Measurements from ENCODE around the gene KRTCAP2.

The KRTCAP2 gene

GRCh38 chr1:155127967-155128754 is 44.9 kb downstream of the KRTCAP2 start:
- peak overlapping the region; percentile 70 for H3K4me3 ChIP-seq (ENCODE audit: low read length)
- peak overlapping the region; percentile 70 for H3K27ac ChIP-seq (ENCODE audit: low read depth, low read length)
- peaks cover 6% of the 10 kb centered on the region for H3K27me3 ChIP-seq (ENCODE audit: control insufficient read depth, insufficient read depth, low read length)
- peak overlapping the region; percentile 82 for H3K9ac ChIP-seq (ENCODE audit: low read length)
- H3K4me1 ChIP-seq (ENCODE audit: control insufficient read depth, insufficient read depth, low read length) = peaks cover 19% of the 10 kb centered on the region
- H3K36me3 ChIP-seq (ENCODE audit: control insufficient read depth, insufficient read depth, low read length) = peaks cover 10% of the 10 kb centered on the region

DNA sequence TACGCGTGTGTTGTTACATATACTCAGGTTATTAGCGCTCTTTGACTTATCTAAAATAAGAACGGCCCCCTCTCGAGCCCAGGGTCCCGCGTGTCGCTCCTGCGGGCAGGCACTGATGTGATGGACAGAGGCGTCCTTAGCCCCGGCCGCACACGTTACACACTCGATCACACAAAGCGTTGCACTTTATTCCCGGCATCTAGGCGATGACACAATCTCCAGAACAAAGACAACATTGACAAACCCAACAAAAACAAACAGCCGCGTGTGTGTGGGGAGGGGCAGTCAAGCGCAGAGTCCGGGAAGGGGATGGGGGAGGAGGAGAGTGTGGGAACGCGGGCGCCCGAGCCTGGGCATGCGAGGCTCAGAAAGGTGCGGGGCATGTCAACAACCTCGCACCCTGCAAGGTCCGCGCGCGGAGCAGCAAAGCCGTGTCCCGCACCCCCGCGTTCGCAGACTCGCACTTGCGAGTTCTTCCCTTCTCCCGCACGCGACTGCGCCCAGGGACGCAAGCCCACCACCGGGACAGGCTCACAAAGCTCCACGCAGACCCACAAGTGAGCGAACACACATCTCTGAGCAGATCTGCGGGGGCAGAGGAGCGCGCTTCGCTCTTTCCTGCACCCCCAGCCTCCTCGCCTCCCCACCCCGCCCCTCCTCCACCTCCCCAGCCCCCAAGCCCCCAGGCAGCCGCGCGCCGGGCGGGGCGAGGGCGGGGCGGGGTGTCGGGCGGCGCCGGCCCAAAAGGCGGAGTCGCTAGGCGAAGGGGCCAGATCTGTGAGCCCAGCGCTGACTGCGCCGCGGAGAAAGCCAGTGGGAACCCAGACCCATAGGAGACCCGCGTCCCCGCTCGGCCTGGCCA is 45.8 kb downstream of the KRTCAP2 start, which contains the start of gene EFNA1:
Gene EFNA1 (plus strand): TSS at position 772 of the 862 bp plus-strand sequence. CDS start 102 bp downstream, outside the sequence.
- Histone ChIP-seq H3K27me3 (ENCODE audit: control insufficient read depth, insufficient read depth, low read length) (peaks cover 6% of the 10 kb centered on the region), H3K9ac (ENCODE audit: low read length) (peak within 1 kb of the TSS; percentile 82), H3K27ac (ENCODE audit: low read depth, low read length) (peak within 1 kb of the TSS; percentile 76), H3K36me3 (ENCODE audit: control insufficient read depth, insufficient read depth, low read length) (peaks cover 9% of the 10 kb centered on the region), H3K4me1 (ENCODE audit: control insufficient read depth, insufficient read depth, low read length) (peaks cover 19% of the 10 kb centered on the region), H3K4me3 (ENCODE audit: low read length) (peak within 1 kb of the TSS; percentile 70)

GRCh38 chr1:155126556-155127104 is 46.5 kb downstream of the KRTCAP2 start:
- H3K9ac ChIP-seq (ENCODE audit: low read length) = peak overlapping the region; percentile 63
- H3K4me3 ChIP-seq (ENCODE audit: low read length) = peak overlapping the region; percentile 70
- H3K36me3 ChIP-seq (ENCODE audit: control insufficient read depth, insufficient read depth, low read length) = peaks cover 5% of the 10 kb centered on the region
- peak overlapping the region; percentile 76 for H3K27ac ChIP-seq (ENCODE audit: low read depth, low read length)
- H3K27me3 ChIP-seq (ENCODE audit: control insufficient read depth, insufficient read depth, low read length) = peaks cover 6% of the 10 kb centered on the region
- peaks cover 19% of the 10 kb centered on the region for H3K4me1 ChIP-seq (ENCODE audit: control insufficient read depth, insufficient read depth, low read length)

DNA sequence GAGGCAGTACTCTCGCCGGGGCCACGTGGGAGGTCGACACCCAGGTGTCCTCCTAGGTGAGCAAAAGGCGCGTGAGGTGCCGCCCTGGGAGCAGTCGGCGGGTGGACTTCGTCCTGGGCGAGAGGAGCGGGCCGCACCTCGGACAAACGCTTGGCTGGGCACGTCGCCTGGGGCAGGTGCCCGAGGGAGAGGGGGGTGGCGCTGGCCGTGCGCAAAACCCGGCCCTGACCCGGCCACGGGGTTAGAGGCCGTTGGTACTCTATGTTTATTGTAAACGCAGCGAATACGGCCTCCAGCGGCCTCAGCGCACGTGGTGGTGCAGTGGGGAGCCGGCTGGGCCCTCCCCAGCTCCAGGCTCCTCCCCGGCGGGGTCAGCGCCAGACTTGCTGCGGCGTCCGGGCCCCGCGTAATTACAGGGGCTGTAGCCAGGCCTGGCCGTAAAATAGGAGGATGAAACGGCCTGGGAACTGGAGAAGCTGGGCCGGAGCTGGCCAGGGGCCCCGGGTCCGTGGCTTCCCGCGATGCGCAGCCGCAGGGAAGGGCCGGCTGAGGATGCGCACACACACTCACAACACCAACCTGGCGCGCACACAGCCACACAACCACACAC is 47.1 kb downstream of the KRTCAP2 start:
- Histone ChIP-seq H3K27me3 (ENCODE audit: control insufficient read depth, insufficient read depth, low read length) (peaks cover 6% of the 10 kb centered on the region), H3K27ac (ENCODE audit: low read depth, low read length) (peak overlapping the region; percentile 76), H3K36me3 (ENCODE audit: control insufficient read depth, insufficient read depth, low read length) (no peaks in the 10 kb centered on the region), H3K4me3 (ENCODE audit: low read length) (peak overlapping the region; percentile 70), H3K4me1 (ENCODE audit: control insufficient read depth, insufficient read depth, low read length) (peaks cover 19% of the 10 kb centered on the region), H3K9ac (ENCODE audit: low read length) (peak overlapping the region; percentile 63)

- no peaks in the 10 kb centered on the region for H3K36me3 ChIP-seq (ENCODE audit: control insufficient read depth, insufficient read depth, low read length)
- H3K4me1 ChIP-seq (ENCODE audit: control insufficient read depth, insufficient read depth, low read length) = peaks cover 19% of the 10 kb centered on the region
- H3K9ac ChIP-seq (ENCODE audit: low read length) = no peak overlapping the region
- H3K27ac ChIP-seq (ENCODE audit: low read depth, low read length) = peak overlapping the region; percentile 76
- no peak overlapping the region for H3K4me3 ChIP-seq (ENCODE audit: low read length)
- peaks cover 6% of the 10 kb centered on the region for H3K27me3 ChIP-seq (ENCODE audit: control insufficient read depth, insufficient read depth, low read length)
Measured at GRCh38 chr1:155125511-155125945, 47.6 kb downstream of the KRTCAP2 start.

DNA sequence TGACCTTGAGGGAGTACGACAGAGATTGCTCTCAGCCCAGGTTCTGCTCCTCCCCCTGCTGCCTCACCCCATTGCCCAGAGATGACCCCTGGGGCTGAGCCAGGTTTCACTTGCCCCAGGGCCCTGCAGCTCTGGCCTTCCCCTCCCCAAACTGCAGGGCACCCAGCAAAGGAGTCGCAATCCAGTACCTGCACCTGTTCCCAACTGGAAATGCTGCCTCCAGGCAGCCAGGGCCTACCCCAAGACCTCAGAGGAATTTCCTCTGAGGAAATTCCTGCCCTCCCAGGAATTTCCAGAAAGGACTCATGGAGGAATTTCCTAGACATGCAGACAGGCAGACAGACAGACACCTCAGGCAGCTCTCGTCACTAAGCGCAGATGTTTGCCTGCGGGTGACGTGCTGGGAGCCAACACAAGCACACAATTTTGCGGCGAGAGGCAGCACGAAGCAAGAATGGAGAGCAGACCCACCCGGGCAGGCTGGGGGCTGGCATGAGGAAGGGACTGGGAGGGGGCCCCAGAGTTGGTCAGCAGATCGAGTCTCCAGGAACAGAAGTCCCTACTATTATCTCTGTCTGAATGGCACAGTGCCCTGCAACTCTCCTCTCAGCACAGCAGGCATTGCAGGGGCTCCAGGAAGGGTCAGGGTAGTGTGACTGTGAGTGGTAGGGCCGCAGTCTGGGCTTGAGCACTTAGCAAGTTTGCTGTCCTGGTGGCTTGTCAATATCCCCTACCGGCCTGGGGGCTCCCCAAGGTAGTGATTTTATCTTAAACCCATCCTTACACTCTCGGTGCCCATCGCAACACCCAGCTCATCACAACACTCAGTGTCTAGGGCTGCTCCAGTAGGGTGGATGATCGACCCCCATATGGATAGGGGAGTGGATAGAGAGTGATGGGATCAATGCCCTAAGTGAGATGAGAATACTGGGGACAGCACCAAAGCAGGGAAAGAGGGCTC is 48.3 kb downstream of the KRTCAP2 start:
- no peak overlapping the region for H3K4me3 ChIP-seq (ENCODE audit: low read length)
- no peaks in the 10 kb centered on the region for H3K36me3 ChIP-seq (ENCODE audit: control insufficient read depth, insufficient read depth, low read length)
- H3K27me3 ChIP-seq (ENCODE audit: control insufficient read depth, insufficient read depth, low read length) = peaks cover 6% of the 10 kb centered on the region
- no peak overlapping the region for H3K9ac ChIP-seq (ENCODE audit: low read length)
- no peak overlapping the region for H3K27ac ChIP-seq (ENCODE audit: low read depth, low read length)
- H3K4me1 ChIP-seq (ENCODE audit: control insufficient read depth, insufficient read depth, low read length) = peaks cover 15% of the 10 kb centered on the region

DNA sequence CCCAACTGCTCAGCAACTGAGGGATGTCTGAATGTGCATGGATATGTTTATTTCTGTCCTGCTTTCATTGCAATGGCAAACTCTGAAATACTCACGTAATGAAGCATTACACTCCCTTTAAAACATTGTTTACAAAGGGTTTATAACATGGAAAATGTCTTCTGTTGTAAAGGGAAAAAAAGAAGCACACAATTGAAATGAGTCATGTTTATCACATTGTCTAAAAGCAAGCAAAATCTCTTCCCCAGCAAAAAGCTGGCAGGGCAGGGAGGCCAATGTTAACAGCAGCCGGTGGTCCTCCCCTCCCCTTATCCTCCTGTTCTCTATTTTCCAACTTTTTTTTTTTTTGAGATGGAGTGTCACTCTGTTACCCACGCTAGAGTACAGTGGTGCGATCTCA is 49.3 kb downstream of the KRTCAP2 start:
- peaks cover 3% of the 10 kb centered on the region for H3K27me3 ChIP-seq (ENCODE audit: control insufficient read depth, insufficient read depth, low read length)
- no peak overlapping the region for H3K4me3 ChIP-seq (ENCODE audit: low read length)
- H3K36me3 ChIP-seq (ENCODE audit: control insufficient read depth, insufficient read depth, low read length) = no peaks in the 10 kb centered on the region
- H3K27ac ChIP-seq (ENCODE audit: low read depth, low read length) = no peak overlapping the region
- H3K9ac ChIP-seq (ENCODE audit: low read length) = no peak overlapping the region
- peaks cover 10% of the 10 kb centered on the region for H3K4me1 ChIP-seq (ENCODE audit: control insufficient read depth, insufficient read depth, low read length)

- Histone ChIP-seq H3K9ac (ENCODE audit: low read length) (no peak overlapping the region), H3K4me3 (ENCODE audit: low read length) (no peak overlapping the region), H3K4me1 (ENCODE audit: control insufficient read depth, insufficient read depth, low read length) (peaks cover 3% of the 10 kb centered on the region), H3K27ac (ENCODE audit: low read depth, low read length) (no peak overlapping the region), H3K27me3 (ENCODE audit: control insufficient read depth, insufficient read depth, low read length) (no peaks in the 10 kb centered on the region), H3K36me3 (ENCODE audit: control insufficient read depth, insufficient read depth, low read length) (no peaks in the 10 kb centered on the region)
Measured at GRCh38 chr1:155122308-155122707, 50.8 kb downstream of the KRTCAP2 start.

- no peaks in the 10 kb centered on the region for H3K4me1 ChIP-seq (ENCODE audit: control insufficient read depth, insufficient read depth, low read length)
- no peak overlapping the region for H3K27ac ChIP-seq (ENCODE audit: low read depth, low read length)
- H3K36me3 ChIP-seq (ENCODE audit: control insufficient read depth, insufficient read depth, low read length) = no peaks in the 10 kb centered on the region
- H3K4me3 ChIP-seq (ENCODE audit: low read length) = no peak overlapping the region
- H3K27me3 ChIP-seq (ENCODE audit: control insufficient read depth, insufficient read depth, low read length) = no peaks in the 10 kb centered on the region
- H3K9ac ChIP-seq (ENCODE audit: low read length) = no peak overlapping the region
Measured at GRCh38 chr1:155121249-155121648, 51.9 kb downstream of the KRTCAP2 start.

DNA sequence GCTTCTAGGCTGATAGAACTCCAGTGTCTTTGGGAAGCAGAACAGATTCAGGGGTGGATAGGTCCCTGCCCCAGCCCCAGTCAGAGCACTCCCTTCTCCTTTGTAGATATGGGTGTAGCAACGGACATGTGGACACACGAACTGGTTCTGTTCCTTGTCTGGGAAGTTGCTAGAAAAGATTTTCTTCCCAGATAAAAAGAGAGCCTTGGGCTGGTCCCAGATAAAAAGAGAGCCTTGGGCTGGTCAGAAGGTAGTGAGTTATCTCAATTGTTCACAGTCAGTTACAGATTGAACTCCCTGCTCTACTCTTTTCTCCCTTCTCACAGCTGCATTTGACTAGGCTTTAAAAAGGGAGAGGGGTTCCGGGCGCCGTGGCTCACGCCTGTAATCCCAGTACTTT is 52.9 kb downstream of the KRTCAP2 start:
- Histone ChIP-seq H3K4me3 (ENCODE audit: low read length) (no peak overlapping the region), H3K4me1 (ENCODE audit: control insufficient read depth, insufficient read depth, low read length) (no peaks in the 10 kb centered on the region), H3K36me3 (ENCODE audit: control insufficient read depth, insufficient read depth, low read length) (no peaks in the 10 kb centered on the region), H3K27me3 (ENCODE audit: control insufficient read depth, insufficient read depth, low read length) (no peaks in the 10 kb centered on the region), H3K27ac (ENCODE audit: low read depth, low read length) (no peak overlapping the region), H3K9ac (ENCODE audit: low read length) (no peak overlapping the region)
